Hepatocyte (in vitro differentiated cells): ENCODE results near the gene CARD11. TPM values are rescaled to one million over a fixed set of nuclear protein-coding genes. Genes with fewer than 3 reads are reported as not detected.

ENCODE experiments used
- DNase-seq: peaks from one replicate; pipeline ENCODE4 v3.0.0-alpha.2; 2016; ENCODE audit warnings: low spot score
- H2AFZ ChIP-seq: fragments of 200-600 bp; sonication (generic); 2 replicates; pipeline ENCODE4 v1.6.0; 2016; ENCODE audit warnings: antibody characterized with exemption, mild to moderate bottlenecking
- H3K27ac ChIP-seq: fragments of 200-600 bp; sonication (generic); 2 replicates; pipeline ENCODE4 v1.5.1; 2016; ENCODE audit warnings: mild to moderate bottlenecking
- H3K27me3 ChIP-seq: fragments of 200-600 bp; sonication (generic); 2 replicates; pipeline ENCODE4 v1.6.1; 2016
- H3K36me3 ChIP-seq: fragments of 200-600 bp; sonication (generic); replicated peaks from 2 replicates; pipeline ENCODE4 v1.5.1; 2016; ENCODE audit warnings: low read depth; ENCODE audit not compliant: insufficient read depth
- H3K4me1 ChIP-seq: fragments of 200-600 bp; sonication (generic); 2 replicates; pipeline ENCODE4 v1.5.1; 2016; ENCODE audit warnings: mild to moderate bottlenecking, moderate library complexity; ENCODE audit not compliant: insufficient read depth
- H3K4me2 ChIP-seq: fragments of 200-600 bp; sonication (generic); 2 replicates; pipeline ENCODE4 v1.6.0; 2016
- H3K4me3 ChIP-seq: fragments of 200-600 bp; sonication (generic); 2 replicates; pipeline ENCODE4 v1.5.1; 2016; ENCODE audit warnings: mild to moderate bottlenecking
- H3K79me2 ChIP-seq: fragments of 200-600 bp; sonication (generic); 2 replicates; pipeline ENCODE4 v1.6.0; 2017; ENCODE audit warnings: mild to moderate bottlenecking
- H3K9me2 ChIP-seq: fragments of 200-600 bp; sonication (generic); replicated peaks from 2 replicates; pipeline ENCODE4 v1.6.0; 2017; ENCODE audit warnings: mild to moderate bottlenecking; ENCODE audit not compliant: insufficient read depth
- H3K9me3 ChIP-seq: fragments of 200-600 bp; sonication (generic); 2 replicates; pipeline ENCODE4 v1.5.1; 2016; ENCODE audit warnings: low read depth, mild to moderate bottlenecking
- H4K20me1 ChIP-seq: fragments of 200-600 bp; sonication (generic); 2 replicates; pipeline ENCODE4 v1.6.0; 2016; ENCODE audit warnings: mild to moderate bottlenecking; ENCODE audit not compliant: insufficient read depth, poor library complexity, severe bottlenecking
- EZH2 ChIP-seq: fragments of 200-600 bp; sonication (generic); IDR thresholded peaks from 2 replicates; pipeline ENCODE4 v1.6.1; 2016; ENCODE audit warnings: antibody characterized with exemption, mild to moderate bottlenecking, borderline replicate concordance
- EZH2phosphoT487 ChIP-seq: fragments of 200-600 bp; sonication (generic); IDR thresholded peaks from one replicate; pipeline ENCODE4 v1.6.1; 2018; ENCODE audit warnings: antibody characterized with exemption, mild to moderate bottlenecking, low read depth, moderate library complexity; ENCODE audit not compliant: unreplicated experiment, severe bottlenecking
- WGBS: methylation state at CpG from one replicate; pipeline ENCODE4 v1.1.6; 2016; ENCODE audit warnings: low lambda C conversion rate; ENCODE audit errors: missing lambda C conversion rate; 5-methylcytosine and 5-hydroxymethylcytosine counted together
- polyA plus RNA-seq: library from polyadenylated mRNA; unstranded; fragments of >200 nt; fragmentation: Nextera tagmentation; extraction: Ambion mirVana; gene quantifications from 2 replicates; pipeline ENCODE4 v1.2.1, GENCODE V29; 2016
- total RNA-seq: library from RNA; depleted of rRNA; stranded (reverse); fragments of >200 nt; gene quantifications from 2 replicates; pipeline ENCODE4 v1.2.3, GENCODE V29; 2014
- TF ChIP-seq, protein P1 (sequence below): fragments of 200-600 bp; sonication (generic); IDR thresholded peaks from 2 replicates; pipeline ENCODE4 v1.5.1; 2016; ENCODE audit warnings: antibody characterized with exemption, mild to moderate bottlenecking; ENCODE audit not compliant: poor library complexity

Gene CARD11
- total and polyA plus RNA-seq, 2 experiments from 2014 or later: 9.6 to 10.9 TPM

GRCh38 chr7:2936891-2937580 lies 106.6 kb downstream of the CARD11 start:
- 97% methylated on average over 24 of the region's 29 CpGs for whole genome bisulfite sequencing
- Histone ChIP-seq H3K9me2 (no peaks in the 10 kb centered on the region), H2AFZ (no peak overlapping the region), H3K4me1 (no peaks in the 10 kb centered on the region), H3K36me3 (no peaks in the 10 kb centered on the region), H3K4me2 (no peak overlapping the region), H3K27me3 (no peaks in the 10 kb centered on the region), H4K20me1 (no peaks in the 10 kb centered on the region), H3K79me2 (no peaks in the 10 kb centered on the region), H3K27ac (no peak overlapping the region), H3K9me3 (no peaks in the 10 kb centered on the region), H3K4me3 (no peak overlapping the region)
- DNase-seq: no peak
- TF ChIP-seq, protein P1, sequence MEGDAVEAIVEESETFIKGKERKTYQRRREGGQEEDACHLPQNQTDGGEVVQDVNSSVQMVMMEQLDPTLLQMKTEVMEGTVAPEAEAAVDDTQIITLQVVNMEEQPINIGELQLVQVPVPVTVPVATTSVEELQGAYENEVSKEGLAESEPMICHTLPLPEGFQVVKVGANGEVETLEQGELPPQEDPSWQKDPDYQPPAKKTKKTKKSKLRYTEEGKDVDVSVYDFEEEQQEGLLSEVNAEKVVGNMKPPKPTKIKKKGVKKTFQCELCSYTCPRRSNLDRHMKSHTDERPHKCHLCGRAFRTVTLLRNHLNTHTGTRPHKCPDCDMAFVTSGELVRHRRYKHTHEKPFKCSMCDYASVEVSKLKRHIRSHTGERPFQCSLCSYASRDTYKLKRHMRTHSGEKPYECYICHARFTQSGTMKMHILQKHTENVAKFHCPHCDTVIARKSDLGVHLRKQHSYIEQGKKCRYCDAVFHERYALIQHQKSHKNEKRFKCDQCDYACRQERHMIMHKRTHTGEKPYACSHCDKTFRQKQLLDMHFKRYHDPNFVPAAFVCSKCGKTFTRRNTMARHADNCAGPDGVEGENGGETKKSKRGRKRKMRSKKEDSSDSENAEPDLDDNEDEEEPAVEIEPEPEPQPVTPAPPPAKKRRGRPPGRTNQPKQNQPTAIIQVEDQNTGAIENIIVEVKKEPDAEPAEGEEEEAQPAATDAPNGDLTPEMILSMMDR: no peak
- TF ChIP-seq EZH2: no peak
- TF ChIP-seq EZH2phosphoT487: no peak

DNA sequence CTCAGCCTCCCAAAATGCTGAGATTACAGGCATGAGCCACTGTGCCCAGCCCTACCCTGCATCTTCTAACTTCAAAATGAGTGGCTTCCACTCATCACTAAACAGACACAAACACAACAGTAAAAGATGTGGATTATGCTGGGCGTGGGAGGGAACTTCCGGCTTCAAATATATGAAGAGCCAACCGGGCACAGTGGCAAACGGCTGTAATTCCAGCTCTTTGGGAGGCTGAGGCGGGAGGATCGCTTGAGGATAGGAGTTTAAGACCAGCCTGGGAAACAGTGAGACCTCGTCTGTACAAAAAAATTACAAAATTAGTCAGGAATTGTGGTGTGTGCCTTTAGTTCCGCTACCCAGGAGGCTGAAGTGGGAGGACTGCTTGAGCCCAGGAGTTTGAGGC lies 107.4 kb downstream of the CARD11 start:
- Histone ChIP-seq H3K4me3 (no peak overlapping the region), H3K27me3 (no peaks in the 10 kb centered on the region), H3K4me2 (no peak overlapping the region), H3K4me1 (no peaks in the 10 kb centered on the region), H2AFZ (no peak overlapping the region), H3K9me3 (no peaks in the 10 kb centered on the region), H4K20me1 (no peaks in the 10 kb centered on the region), H3K27ac (no peak overlapping the region), H3K79me2 (no peaks in the 10 kb centered on the region), H3K9me2 (no peaks in the 10 kb centered on the region), H3K36me3 (no peaks in the 10 kb centered on the region)
- 96% methylated on average over 8 of the region's 8 CpGs for WGBS
- TF ChIP-seq EZH2 (no peak), EZH2phosphoT487 (no peak)
- TF ChIP-seq, protein P1: no peak
- DNase-seq: no peak

GRCh38 chr7:2934984-2935740 lies 108.5 kb downstream of the CARD11 start:
- WGBS: 92% methylated on average over 20 of the region's 20 CpGs
- no peak for TF ChIP-seq EZH2phosphoT487
- TF ChIP-seq, protein P1: no peak
- TF ChIP-seq EZH2: no peak
- DNase-seq: no peak
- H3K4me2 ChIP-seq: no peak overlapping the region
- H3K9me2 ChIP-seq: no peaks in the 10 kb centered on the region
- no peaks in the 10 kb centered on the region for H3K9me3 ChIP-seq
- H3K27me3 ChIP-seq: no peaks in the 10 kb centered on the region
- no peaks in the 10 kb centered on the region for H3K36me3 ChIP-seq
- no peak overlapping the region for H3K27ac ChIP-seq
- H3K4me3 ChIP-seq: no peak overlapping the region
- H4K20me1 ChIP-seq: no peaks in the 10 kb centered on the region
- no peaks in the 10 kb centered on the region for H3K4me1 ChIP-seq
- H3K79me2 ChIP-seq: no peaks in the 10 kb centered on the region
- H2AFZ ChIP-seq: no peak overlapping the region
